Fibroblast of skin of left biceps (primary cell): ENCODE data around the gene CCDC157.
A peak's percentile ranks its signal among the peaks of the same experiment; 100 is the strongest.
"Not testable (repeated sequence)": the region's sequence is repeated elsewhere in the genome, so short reads cannot be mapped to it uniquely, and the experiment has no call there.

Source experiments
- DNase-seq, 2 experiments: peaks; one replicate each; pipeline ENCODE4 v3.0.0-alpha.2; 2013; ENCODE audit warnings: low read depth in 2 of 2

The CCDC157 gene

GRCh38 chr22:30325724-30326254 lies 31.0 kb upstream of the CCDC157 start:
- no peak for DNase-seq

GRCh38 chr22:30326255-30326705 lies 30.5 kb upstream of the CCDC157 start:
- no peak for DNase-seq

DNA sequence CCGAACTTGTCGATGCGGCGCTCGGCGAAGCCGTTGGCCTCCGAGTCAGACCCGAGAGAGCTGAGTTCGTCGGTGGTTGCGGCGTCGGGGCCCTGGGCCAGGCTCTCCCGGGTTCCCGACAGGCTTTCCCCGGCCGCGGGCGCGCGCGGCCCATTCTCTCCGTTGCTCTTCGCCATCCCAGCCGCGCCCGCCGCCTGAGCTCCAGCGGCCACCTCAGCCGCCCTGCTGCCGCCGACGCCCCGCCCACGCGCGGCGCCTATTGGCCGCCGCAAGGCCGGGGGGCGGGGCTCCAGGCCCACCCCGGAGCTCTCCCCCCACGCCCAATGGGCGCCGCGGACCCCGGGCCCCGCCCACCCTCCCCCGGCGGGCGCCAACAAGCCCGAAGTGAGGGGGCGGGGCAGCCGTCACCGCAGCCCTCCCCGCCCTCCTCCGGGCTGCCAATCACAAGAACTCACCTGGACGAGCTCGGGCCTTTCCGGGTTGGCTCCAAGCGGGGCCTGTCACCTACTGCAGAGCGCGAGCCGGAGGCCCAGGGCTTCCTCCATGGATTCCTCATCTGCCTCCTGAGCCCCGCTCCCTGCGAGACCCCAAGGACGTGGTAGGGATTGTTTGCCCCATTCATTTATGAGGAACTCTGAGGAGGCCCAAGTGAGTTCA lies 30.0 kb upstream of the CCDC157 start, which contains the start of gene TBC1D10A:
TSS of gene TBC1D10A (minus strand) at position 236 of the 657 bp plus-strand sequence. CDS start at position 176, 60 bp downstream.
- DNase-seq: peak; percentile 60 to 67

GRCh38 chr22:30327864-30328345 lies 28.9 kb upstream of the CCDC157 start:
- no peak for DNase-seq

DNA sequence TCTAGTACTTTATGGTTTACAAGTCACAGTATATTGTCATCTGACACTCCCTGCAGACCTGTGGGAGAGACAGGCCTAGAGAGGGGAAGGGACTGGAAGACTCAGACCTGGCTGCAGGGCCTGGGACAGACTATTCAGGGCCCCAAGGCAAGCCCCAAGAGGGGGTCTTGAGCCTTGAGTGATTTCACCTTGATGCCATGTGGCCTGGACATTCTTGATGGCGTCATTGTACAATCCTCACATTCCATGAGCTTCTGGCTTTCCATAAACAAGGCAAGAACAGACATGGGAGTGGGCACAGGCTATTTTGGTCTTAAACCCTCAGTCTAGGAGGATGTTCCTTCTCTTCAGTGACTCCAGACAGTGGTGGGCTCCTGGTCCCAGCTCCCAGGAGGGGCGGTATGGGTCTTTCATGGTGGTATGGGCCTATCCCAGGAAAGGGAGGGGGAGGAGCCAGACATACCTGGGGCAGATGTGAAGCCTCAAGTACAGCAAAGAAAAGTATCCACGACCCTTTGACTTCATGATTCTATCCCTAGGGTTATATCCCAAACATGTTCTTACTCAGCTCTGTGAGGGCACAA lies 28.2 kb upstream of the CCDC157 start:
- no peak for DNase-seq

DNA sequence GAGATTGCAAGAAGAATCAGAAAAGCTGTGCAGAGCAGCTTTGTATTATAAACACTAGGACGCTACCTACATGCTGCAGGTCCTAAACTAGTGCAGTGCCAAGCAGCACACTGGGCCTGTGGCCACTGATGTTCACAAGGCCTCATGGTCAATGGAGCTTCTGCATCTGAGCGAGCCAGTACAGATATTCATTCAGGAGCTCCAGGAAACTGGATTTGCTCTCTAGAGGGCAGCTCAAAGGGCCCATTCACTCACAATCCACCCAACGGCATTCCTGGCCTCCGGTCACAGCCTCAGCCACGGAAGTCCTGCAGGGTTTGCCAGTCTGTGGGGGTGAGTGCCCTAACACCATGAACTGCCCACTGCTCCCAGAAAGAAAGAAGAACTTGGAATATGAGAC lies 24.3 kb upstream of the CCDC157 start:
- no peak for DNase-seq

DNA sequence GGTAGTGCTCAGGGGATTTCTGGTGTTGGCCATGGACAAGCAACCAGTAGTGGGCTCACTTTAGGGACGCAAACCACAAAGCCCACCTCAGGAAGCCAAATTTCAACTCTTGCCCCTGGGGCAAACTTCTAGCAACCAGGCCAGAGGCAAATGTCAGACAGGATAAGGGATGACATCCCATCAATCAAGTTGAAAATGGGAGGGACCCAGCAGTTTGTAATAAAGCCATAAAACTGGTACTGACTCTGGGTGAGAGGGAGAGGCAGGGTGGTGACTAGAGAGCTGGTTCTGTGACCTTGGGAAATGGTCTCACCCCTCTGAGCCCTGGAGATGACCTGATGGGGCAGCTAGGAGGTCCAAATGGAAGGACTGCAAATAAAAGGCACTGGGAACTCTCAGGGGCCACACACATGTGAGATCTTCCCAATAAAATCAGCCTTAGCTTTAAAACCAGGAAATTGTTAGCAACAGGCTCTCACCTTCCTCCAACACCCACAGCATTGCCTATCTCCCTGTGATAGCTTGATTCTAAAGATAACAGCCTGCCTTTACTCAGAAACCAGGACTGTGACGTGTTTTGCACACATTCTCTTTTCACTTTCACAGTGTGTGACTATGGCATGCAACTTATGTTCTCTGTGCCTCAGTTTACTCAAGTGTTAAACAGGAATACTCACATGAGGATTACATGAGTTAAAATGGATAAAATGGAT lies 23.7 kb upstream of the CCDC157 start:
- DNase-seq: no peak

GRCh38 chr22:30333707-30334087 lies 23.1 kb upstream of the CCDC157 start:
- DNase-seq: no peak

- DNase-seq: no peak
Observed at GRCh38 chr22:30334646-30335045, 22.2 kb upstream of the CCDC157 start.

GRCh38 chr22:30335236-30335635 lies 21.6 kb upstream of the CCDC157 start:
- DNase-seq: no peak

GRCh38 chr22:30336752-30337460 lies 19.9 kb upstream of the CCDC157 start:
- DNase-seq: no peak

DNA sequence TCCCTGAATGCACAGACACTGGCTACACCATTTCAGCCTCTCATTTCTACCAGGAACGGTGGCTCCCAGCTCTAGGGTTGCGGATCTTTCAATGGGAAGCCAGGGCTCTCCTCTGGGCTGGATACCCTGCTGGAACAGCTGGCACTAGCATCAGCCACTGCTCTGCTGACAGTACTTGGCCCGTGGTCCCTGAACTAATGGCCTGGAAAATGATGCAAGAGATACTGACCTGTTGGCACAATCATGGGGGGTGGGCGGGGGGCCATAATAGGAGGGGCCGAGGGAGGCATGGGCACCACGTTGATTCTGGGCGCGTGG lies 19.4 kb upstream of the CCDC157 start:
- DNase-seq: no peak

DNA sequence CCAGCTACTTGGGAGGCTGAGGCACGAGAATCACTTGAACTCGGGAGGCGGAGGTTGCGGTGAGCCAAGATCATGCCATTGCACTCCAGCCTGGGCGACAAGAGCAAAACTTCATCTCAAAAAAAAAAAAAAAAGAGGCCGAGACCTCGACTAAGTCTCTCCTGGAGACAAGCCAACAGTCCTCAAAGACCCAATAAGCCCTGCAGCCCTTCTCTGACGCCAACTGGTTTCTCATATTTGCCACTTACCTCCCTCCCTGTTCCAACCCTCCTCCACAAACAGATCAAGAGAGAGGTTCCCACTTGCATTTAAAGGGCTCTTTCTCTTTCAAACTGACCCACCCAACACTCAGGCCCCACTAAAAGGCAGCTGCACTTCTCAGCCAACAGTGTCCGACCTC lies 18.5 kb upstream of the CCDC157 start:
- DNase-seq: not testable (repeated sequence)

DNA sequence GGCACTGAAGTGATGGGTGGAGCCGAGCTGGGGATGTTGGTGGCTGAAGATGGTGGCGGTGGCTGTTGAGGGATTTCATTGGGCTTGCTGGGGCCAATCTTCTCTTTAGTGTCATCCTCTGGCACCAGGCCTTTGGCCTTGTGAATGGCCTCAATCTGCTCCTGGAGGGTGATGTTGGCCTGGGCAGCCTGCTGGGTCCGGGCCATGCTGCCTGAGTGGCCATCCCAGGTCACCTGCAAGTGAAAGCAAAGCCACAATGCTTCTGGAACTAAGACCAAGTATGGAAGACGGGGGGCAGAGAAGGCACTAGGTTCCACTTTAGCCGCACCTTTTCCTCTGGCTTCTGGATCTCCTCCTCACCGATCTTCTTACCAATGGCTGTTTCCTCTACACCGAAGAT lies 18.0 kb upstream of the CCDC157 start:
- no peak for DNase-seq

GRCh38 chr22:30340911-30341685 lies 15.7 kb upstream of the CCDC157 start:
- no peak for DNase-seq

GRCh38 chr22:30344447-30345200 lies 12.2 kb upstream of the CCDC157 start:
- no peak for DNase-seq

GRCh38 chr22:30347255-30347892 lies 9.4 kb upstream of the CCDC157 start:
- DNase-seq: no peak

DNA sequence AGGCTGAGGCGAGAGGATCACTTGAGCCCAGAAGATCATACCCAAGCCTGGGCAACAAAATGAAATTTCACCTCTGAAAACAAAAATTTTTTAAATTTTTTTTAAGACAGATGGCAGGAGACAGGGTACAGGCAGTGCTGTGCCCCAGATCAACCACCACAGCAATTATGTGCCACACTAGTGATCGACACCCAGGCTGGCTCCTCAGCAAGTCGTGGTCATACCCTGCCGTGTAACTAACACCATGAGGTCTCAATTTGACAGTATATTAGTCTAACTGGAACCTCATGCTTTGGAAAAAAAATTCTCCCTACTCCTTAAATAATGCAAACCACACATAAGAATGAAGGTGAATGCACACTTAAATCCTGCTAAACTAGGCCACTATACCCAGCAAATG lies 8.4 kb upstream of the CCDC157 start:
- no peak for DNase-seq

- no peak for DNase-seq
Observed at GRCh38 chr22:30348809-30349208, 8.0 kb upstream of the CCDC157 start.

DNA sequence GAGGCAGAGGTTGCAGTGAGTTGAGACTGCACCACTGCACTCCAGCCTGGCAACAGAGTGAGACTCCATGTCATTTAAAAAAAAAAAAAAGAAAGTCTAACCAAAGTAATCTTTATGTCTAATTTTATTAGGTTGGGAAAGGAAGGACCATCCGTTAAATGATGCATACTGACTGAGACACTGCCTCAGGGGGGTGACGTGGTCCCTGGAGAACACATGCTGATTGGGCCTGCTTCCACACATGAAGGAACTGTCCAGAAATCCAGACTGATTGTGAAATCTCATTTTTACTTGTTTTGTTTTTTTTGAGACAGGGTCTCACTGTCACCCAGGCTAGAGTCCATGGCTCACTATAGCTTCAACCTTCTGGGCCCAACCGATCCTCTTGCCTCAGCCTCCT lies 5.6 kb upstream of the CCDC157 start:
- DNase-seq: no peak
